Endothelial cell (in vitro differentiated cells): ENCODE results near the gene WDR76. TPM values are rescaled to one million over a fixed set of nuclear protein-coding genes. Genes with fewer than 3 reads are reported as not detected.

ENCODE experiments used
- DNase-seq: peaks from one replicate; pipeline ENCODE4 v3.0.0; 2021; ENCODE audit warnings: low spot score
- H3K27ac Mint-ChIP-seq: one replicate; pipeline ENCODE4 v1.8.0; 2021; ENCODE audit warnings: mixed read lengths, inconsistent platforms; ENCODE audit not compliant: unreplicated experiment
- H3K27me3 Mint-ChIP-seq: one replicate; pipeline ENCODE4 v1.8.0; 2021; ENCODE audit warnings: mild to moderate bottlenecking, moderate library complexity, mixed read lengths, inconsistent platforms; ENCODE audit not compliant: unreplicated experiment
- H3K36me3 Mint-ChIP-seq: one replicate; pipeline ENCODE4 v1.8.0; 2021; ENCODE audit warnings: mild to moderate bottlenecking, low read depth, mixed read lengths, inconsistent platforms; ENCODE audit not compliant: unreplicated experiment
- H3K4me1 Mint-ChIP-seq: one replicate; pipeline ENCODE4 v1.8.0; 2021; ENCODE audit warnings: mild to moderate bottlenecking, mixed read lengths, inconsistent platforms; ENCODE audit not compliant: unreplicated experiment
- H3K4me3 Mint-ChIP-seq: one replicate; pipeline ENCODE4 v1.8.0; 2021; ENCODE audit warnings: mild to moderate bottlenecking, mixed read lengths, inconsistent platforms; ENCODE audit not compliant: unreplicated experiment
- H3K9me3 Mint-ChIP-seq: one replicate; pipeline ENCODE4 v1.8.0; 2021; ENCODE audit warnings: mixed read lengths, inconsistent platforms; ENCODE audit not compliant: unreplicated experiment
- CTCF ChIP-seq: fragments of 200-600 bp; sonication (generic); IDR thresholded peaks from one replicate; pipeline ENCODE4 v1.5.0; 2021; ENCODE audit warnings: antibody characterized with exemption; ENCODE audit not compliant: unreplicated experiment
- total RNA-seq: library from RNA; stranded (reverse); fragmentation: NEBNext Ultra II Directional; extraction: Animal tissue kit (Norgen Biotek cat#: 25700); gene quantifications from one replicate; pipeline ENCODE4 v1.2.1, GENCODE V29; 2021; ENCODE audit not compliant: unreplicated experiment

WDR76 gene
- total RNA-seq, 1 donor from 2014 or later: 4.8 TPM

- peak; percentile 99 for DNase-seq
- peaks cover 38% of the 10 kb centered on the region for H3K4me1 Mint-ChIP-seq
- no peaks in the 10 kb centered on the region for H3K9me3 Mint-ChIP-seq
- H3K4me3 Mint-ChIP-seq: peak within 1 kb of the TSS; percentile 99
- TF ChIP-seq CTCF: no peak
- H3K27ac Mint-ChIP-seq: peak within 1 kb of the TSS; percentile 98
- H3K36me3 Mint-ChIP-seq: peaks cover 42% of the 10 kb centered on the region
- peaks cover 24% of the 10 kb centered on the region for H3K27me3 Mint-ChIP-seq
Measured at GRCh38 chr15:43791993-43792760, 34.6 kb upstream of the WDR76 start, which contains the start of gene SERF2. Gene SERF2 (plus strand): TSS chr15:43792320. CDS start chr15:43792377, 57 bp downstream.

- Mint-ChIP-seq H3K36me3 (peaks cover 42% of the 10 kb centered on the region), H3K9me3 (no peaks in the 10 kb centered on the region), H3K27ac (peak overlapping the region; percentile 98), H3K4me1 (peaks cover 38% of the 10 kb centered on the region), H3K27me3 (peaks cover 27% of the 10 kb centered on the region), H3K4me3 (peak overlapping the region; percentile 99)
- DNase-seq: peak; percentile 13
- no peak for TF ChIP-seq CTCF
Measured at GRCh38 chr15:43792761-43793476, 33.9 kb upstream of the WDR76 start.

- no peak for TF ChIP-seq CTCF
- H3K4me1 Mint-ChIP-seq: peaks cover 38% of the 10 kb centered on the region
- peak overlapping the region; percentile 99 for H3K4me3 Mint-ChIP-seq
- DNase-seq: no peak
- H3K27me3 Mint-ChIP-seq: peaks cover 27% of the 10 kb centered on the region
- peak overlapping the region; percentile 98 for H3K27ac Mint-ChIP-seq
- no peaks in the 10 kb centered on the region for H3K9me3 Mint-ChIP-seq
- H3K36me3 Mint-ChIP-seq: peaks cover 48% of the 10 kb centered on the region
Measured at GRCh38 chr15:43793647-43794046, 33.2 kb upstream of the WDR76 start.

- Mint-ChIP-seq H3K9me3 (no peaks in the 10 kb centered on the region), H3K36me3 (peaks cover 53% of the 10 kb centered on the region), H3K27ac (peak overlapping the region; percentile 9), H3K27me3 (peaks cover 28% of the 10 kb centered on the region), H3K4me3 (peak overlapping the region; percentile 99), H3K4me1 (peaks cover 43% of the 10 kb centered on the region)
- no peak for TF ChIP-seq CTCF
- DNase-seq: no peak
Measured at GRCh38 chr15:43794269-43795037, 32.3 kb upstream of the WDR76 start.
